WTC11 (cell line): ENCODE results near the gene FHOD3. TPM values are rescaled to one million over a fixed set of nuclear protein-coding genes. Genes with fewer than 3 reads are reported as not detected.

ENCODE experiments used
- ATAC-seq: fragments of 200-7000 bp; cut with Tn5 transposase; 2 replicates; pipeline ENCODE4 v1.10.0; 2021; ENCODE audit warnings: mild to moderate bottlenecking, moderate library complexity
- CTCF ChIA-PET: fragments of 300-600 bp; sonication (Branson Sonifier 250); formaldehyde crosslinking; loops from one replicate; lab custom pipeline; 2021; ENCODE audit warnings: antibody characterized with exemption; lab: Charles Lee
- POLR2A ChIA-PET: fragments of 350-600 bp; sonication (Branson Sonifier 250); formaldehyde crosslinking; loops from one replicate; lab custom pipeline; 2021; ENCODE audit warnings: antibody characterized with exemption; lab: Charles Lee
- DNase-seq: peaks from one replicate; pipeline ENCODE4 v3.0.0; 2021; ENCODE audit warnings: low spot score
- H3K27ac Mint-ChIP-seq: 2 replicates; pipeline ENCODE4 v1.8.0; 2021; ENCODE audit warnings: mixed read lengths
- H3K27me3 Mint-ChIP-seq: 2 replicates; pipeline ENCODE4 v1.8.0; 2021; ENCODE audit warnings: low read depth, mild to moderate bottlenecking, moderate library complexity, mixed read lengths
- H3K36me3 Mint-ChIP-seq: 2 replicates; pipeline ENCODE4 v1.8.0; 2021; ENCODE audit warnings: mixed read lengths
- H3K4me1 Mint-ChIP-seq: 2 replicates; pipeline ENCODE4 v1.8.0; 2022; ENCODE audit warnings: mixed read lengths
- H3K4me3 Mint-ChIP-seq: 2 replicates; pipeline ENCODE4 v1.8.0; 2021; ENCODE audit warnings: mild to moderate bottlenecking, moderate library complexity, mixed read lengths
- H3K9me3 Mint-ChIP-seq: 2 replicates; pipeline ENCODE4 v1.8.0; 2021; ENCODE audit warnings: mixed read lengths
- CREB1 ChIP-seq: sonication (generic); formaldehyde crosslinking; IDR thresholded peaks from 2 replicates; pipeline ENCODE4 v1.8.0; 2023; ENCODE audit warnings: mild to moderate bottlenecking, missing genetic modification reagents
- CREM ChIP-seq: sonication (generic); formaldehyde crosslinking; IDR thresholded peaks from 2 replicates; pipeline ENCODE4 v1.8.1; 2022; ENCODE audit warnings: mild to moderate bottlenecking, missing genetic modification reagents, moderate library complexity
- EMX1 ChIP-seq: fragments of 250-450 bp; sonication (Bioruptor Pico); IDR thresholded peaks from 2 replicates; pipeline ENCODE4 v1.8.0; 2021; ENCODE audit warnings: mild to moderate bottlenecking
- FOXJ3 ChIP-seq: sonication (generic); formaldehyde crosslinking; IDR thresholded peaks from 2 replicates; pipeline ENCODE4 v1.9.0; 2021; ENCODE audit warnings: missing genetic modification reagents, mild to moderate bottlenecking, borderline replicate concordance
- FOXK1 ChIP-seq: sonication (generic); formaldehyde crosslinking; IDR thresholded peaks from 2 replicates; pipeline ENCODE4 v1.8.0; 2022; ENCODE audit warnings: mild to moderate bottlenecking, moderate library complexity, missing genetic modification reagents
- FOXP1 ChIP-seq: sonication (generic); formaldehyde crosslinking; IDR thresholded peaks from 2 replicates; pipeline ENCODE4 v1.8.0; 2022; ENCODE audit warnings: missing genetic modification reagents, mild to moderate bottlenecking, moderate library complexity, borderline replicate concordance
- GRHL2 ChIP-seq: fragments of 250-450 bp; sonication (Bioruptor Pico); IDR thresholded peaks from 2 replicates; pipeline ENCODE4 v1.8.0; 2022; ENCODE audit warnings: mild to moderate bottlenecking, moderate library complexity; ENCODE audit not compliant: insufficient replicate concordance, severe bottlenecking
- HMGA2 ChIP-seq: fragments of 250-450 bp; sonication (Bioruptor Pico); IDR thresholded peaks from 2 replicates; pipeline ENCODE4 v1.4.0; 2021; ENCODE audit warnings: mild to moderate bottlenecking, moderate library complexity
- IRF2 ChIP-seq: sonication (generic); formaldehyde crosslinking; IDR thresholded peaks from 2 replicates; pipeline ENCODE4 v1.8.0; 2022; ENCODE audit warnings: low read depth, missing genetic modification reagents, borderline replicate concordance
- MAX ChIP-seq: sonication (generic); formaldehyde crosslinking; IDR thresholded peaks from 2 replicates; pipeline ENCODE4 v1.8.0; 2022; ENCODE audit warnings: mild to moderate bottlenecking, missing genetic modification reagents
- MLX ChIP-seq: sonication (generic); formaldehyde crosslinking; IDR thresholded peaks from 2 replicates; pipeline ENCODE4 v1.8.1; 2023; ENCODE audit warnings: mild to moderate bottlenecking, missing genetic modification reagents, moderate library complexity
- NR2C2 ChIP-seq: sonication (generic); formaldehyde crosslinking; IDR thresholded peaks from 2 replicates; pipeline ENCODE4 v1.8.0; 2022; ENCODE audit warnings: mild to moderate bottlenecking, missing genetic modification reagents
- OVOL2 ChIP-seq: fragments of 250-450 bp; sonication (Bioruptor Pico); IDR thresholded peaks from 2 replicates; pipeline ENCODE4 v1.9.0; 2021; ENCODE audit warnings: mild to moderate bottlenecking, borderline replicate concordance
- PRRX2 ChIP-seq: fragments of 250-450 bp; sonication (Bioruptor Pico); IDR thresholded peaks from 2 replicates; pipeline ENCODE4 v1.8.0; 2021; ENCODE audit warnings: mild to moderate bottlenecking
- SMAD4 ChIP-seq: sonication (generic); formaldehyde crosslinking; IDR thresholded peaks from 2 replicates; pipeline ENCODE4 v1.8.0; 2022; ENCODE audit warnings: mild to moderate bottlenecking, missing genetic modification reagents
- TCF7 ChIP-seq: sonication (generic); formaldehyde crosslinking; IDR thresholded peaks from 2 replicates; pipeline ENCODE4 v1.8.0; 2022; ENCODE audit warnings: mild to moderate bottlenecking, low read depth, missing genetic modification reagents, moderate library complexity
- ZNF232 ChIP-seq: sonication (generic); formaldehyde crosslinking; IDR thresholded peaks from 2 replicates; pipeline ENCODE4 v1.8.0; 2022; ENCODE audit warnings: mild to moderate bottlenecking, missing genetic modification reagents
- ZNF263 ChIP-seq: sonication (generic); formaldehyde crosslinking; IDR thresholded peaks from 2 replicates; pipeline ENCODE4 v1.8.1; 2022; ENCODE audit warnings: low read depth, mild to moderate bottlenecking, moderate library complexity, missing genetic modification reagents
- total RNA-seq: library from RNA; stranded (reverse); gene quantifications from 3 replicates; pipeline ENCODE4 v1.2.3, GENCODE V29; 2021
- TF ChIP-seq, protein P1 (sequence below): sonication (generic); formaldehyde crosslinking; IDR thresholded peaks from 2 replicates; pipeline ENCODE4 v1.8.0; 2022; ENCODE audit warnings: mild to moderate bottlenecking, missing genetic modification reagents
- TF ChIP-seq, protein P2 (sequence below): sonication (generic); formaldehyde crosslinking; conservative IDR thresholded peaks from 2 replicates; pipeline ENCODE4 v1.8.1; 2023; ENCODE audit warnings: mild to moderate bottlenecking, low read depth, missing genetic modification reagents, moderate library complexity
- TF ChIP-seq, protein P3 (sequence below): sonication (generic); formaldehyde crosslinking; IDR thresholded peaks from 2 replicates; pipeline ENCODE4 v1.8.0; 2022; ENCODE audit warnings: mild to moderate bottlenecking, missing genetic modification reagents

FHOD3 gene
- total RNA-seq, 1 experiment from 2014 or later, result 3.8 TPM

DNA sequence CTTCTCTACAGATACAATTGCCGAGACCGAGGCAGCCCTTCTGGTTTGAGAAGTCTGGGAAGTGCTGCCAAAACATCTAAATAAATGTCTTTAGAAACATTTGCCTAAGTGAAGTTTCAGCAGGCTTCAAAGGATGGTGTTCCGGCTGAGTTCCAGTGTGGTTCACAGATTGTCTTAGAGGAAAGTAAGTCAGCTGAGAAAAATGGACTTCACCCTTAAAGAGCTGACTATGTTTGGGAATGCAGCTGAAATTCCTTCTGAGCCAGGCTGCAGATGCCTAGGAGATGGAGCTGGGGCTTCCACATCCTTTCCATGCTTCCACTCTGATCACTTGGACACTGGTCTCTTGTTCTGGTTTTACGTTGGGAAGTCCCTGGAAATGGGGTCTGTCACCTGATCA is 83.6 kb downstream of the FHOD3 start:
- peaks cover 4% of the 10 kb centered on the region; the same call in 1 of the 2 replicates for H3K4me1 Mint-ChIP-seq
- no peaks in the 10 kb centered on the region for H3K36me3 Mint-ChIP-seq
- no peaks in the 10 kb centered on the region for H3K9me3 Mint-ChIP-seq
- no peak overlapping the region for H3K27ac Mint-ChIP-seq
- no peak overlapping the region for H3K4me3 Mint-ChIP-seq
- DNase-seq (no peak), ATAC-seq (no peak)
- no peaks in the 10 kb centered on the region for H3K27me3 Mint-ChIP-seq
- ChIA-PET POLR2A (no interaction called here), CTCF (interaction anchor here (0.9 kb wide), 1 partner anchor 31 kb away, joined by 7 read pairs; no protein-coding TSS in a partner anchor)
- TF ChIP-seq, protein P1, sequence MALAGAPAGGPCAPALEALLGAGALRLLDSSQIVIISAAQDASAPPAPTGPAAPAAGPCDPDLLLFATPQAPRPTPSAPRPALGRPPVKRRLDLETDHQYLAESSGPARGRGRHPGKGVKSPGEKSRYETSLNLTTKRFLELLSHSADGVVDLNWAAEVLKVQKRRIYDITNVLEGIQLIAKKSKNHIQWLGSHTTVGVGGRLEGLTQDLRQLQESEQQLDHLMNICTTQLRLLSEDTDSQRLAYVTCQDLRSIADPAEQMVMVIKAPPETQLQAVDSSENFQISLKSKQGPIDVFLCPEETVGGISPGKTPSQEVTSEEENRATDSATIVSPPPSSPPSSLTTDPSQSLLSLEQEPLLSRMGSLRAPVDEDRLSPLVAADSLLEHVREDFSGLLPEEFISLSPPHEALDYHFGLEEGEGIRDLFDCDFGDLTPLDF (CRISPR knock-in tag), result no peak
- no peak for TF ChIP-seq TCF7 (CRISPR knock-in tag)
- no peak for TF ChIP-seq FOXP1
- no peak for TF ChIP-seq ZNF263 (CRISPR knock-in tag)
- TF ChIP-seq, protein P2, sequence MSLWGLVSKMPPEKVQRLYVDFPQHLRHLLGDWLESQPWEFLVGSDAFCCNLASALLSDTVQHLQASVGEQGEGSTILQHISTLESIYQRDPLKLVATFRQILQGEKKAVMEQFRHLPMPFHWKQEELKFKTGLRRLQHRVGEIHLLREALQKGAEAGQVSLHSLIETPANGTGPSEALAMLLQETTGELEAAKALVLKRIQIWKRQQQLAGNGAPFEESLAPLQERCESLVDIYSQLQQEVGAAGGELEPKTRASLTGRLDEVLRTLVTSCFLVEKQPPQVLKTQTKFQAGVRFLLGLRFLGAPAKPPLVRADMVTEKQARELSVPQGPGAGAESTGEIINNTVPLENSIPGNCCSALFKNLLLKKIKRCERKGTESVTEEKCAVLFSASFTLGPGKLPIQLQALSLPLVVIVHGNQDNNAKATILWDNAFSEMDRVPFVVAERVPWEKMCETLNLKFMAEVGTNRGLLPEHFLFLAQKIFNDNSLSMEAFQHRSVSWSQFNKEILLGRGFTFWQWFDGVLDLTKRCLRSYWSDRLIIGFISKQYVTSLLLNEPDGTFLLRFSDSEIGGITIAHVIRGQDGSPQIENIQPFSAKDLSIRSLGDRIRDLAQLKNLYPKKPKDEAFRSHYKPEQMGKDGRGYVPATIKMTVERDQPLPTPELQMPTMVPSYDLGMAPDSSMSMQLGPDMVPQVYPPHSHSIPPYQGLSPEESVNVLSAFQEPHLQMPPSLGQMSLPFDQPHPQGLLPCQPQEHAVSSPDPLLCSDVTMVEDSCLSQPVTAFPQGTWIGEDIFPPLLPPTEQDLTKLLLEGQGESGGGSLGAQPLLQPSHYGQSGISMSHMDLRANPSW (CRISPR knock-in tag), result no peak
- TF ChIP-seq MAX (CRISPR knock-in tag), result no peak
- TF ChIP-seq HMGA2 (CRISPR knock-in tag), result no peak
- TF ChIP-seq IRF2, result no peak
- no peak for TF ChIP-seq OVOL2
- TF ChIP-seq, protein P3, sequence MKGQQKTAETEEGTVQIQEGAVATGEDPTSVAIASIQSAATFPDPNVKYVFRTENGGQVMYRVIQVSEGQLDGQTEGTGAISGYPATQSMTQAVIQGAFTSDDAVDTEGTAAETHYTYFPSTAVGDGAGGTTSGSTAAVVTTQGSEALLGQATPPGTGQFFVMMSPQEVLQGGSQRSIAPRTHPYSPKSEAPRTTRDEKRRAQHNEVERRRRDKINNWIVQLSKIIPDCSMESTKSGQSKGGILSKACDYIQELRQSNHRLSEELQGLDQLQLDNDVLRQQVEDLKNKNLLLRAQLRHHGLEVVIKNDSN (CRISPR knock-in tag), result no peak
- no peak for TF ChIP-seq CREB1 (CRISPR knock-in tag)

DNA sequence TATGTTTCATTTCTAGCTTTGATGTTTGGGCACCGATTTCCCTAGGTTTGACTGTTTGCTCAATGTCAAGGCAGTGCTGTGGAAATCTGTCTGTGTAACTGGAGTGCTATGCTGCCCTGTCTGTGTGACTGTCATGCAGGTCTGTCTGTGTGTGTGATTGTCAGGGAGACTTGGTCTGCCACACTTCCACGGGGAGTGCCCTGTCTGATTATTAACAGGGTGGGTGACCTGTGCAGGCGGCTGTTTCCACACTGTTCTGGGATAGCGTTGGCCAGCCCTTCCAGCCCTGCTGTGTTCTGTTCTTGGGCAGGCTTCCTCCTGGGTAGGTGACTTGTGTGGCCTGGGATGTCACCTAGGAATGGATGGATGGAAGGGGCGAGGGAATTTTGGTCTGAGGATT is 85.3 kb downstream of the FHOD3 start:
- peaks cover 4% of the 10 kb centered on the region; the same call in 1 of the 2 replicates for H3K4me1 Mint-ChIP-seq
- H3K36me3 Mint-ChIP-seq, result no peaks in the 10 kb centered on the region
- H3K4me3 Mint-ChIP-seq, result no peak overlapping the region
- DNase-seq, result no peak
- H3K27ac Mint-ChIP-seq, result no peak overlapping the region
- ATAC-seq, result no peak
- ChIA-PET POLR2A (interaction anchor here (0.6 kb wide), 1 partner anchor 17 kb away, joined by 3 read pairs; no protein-coding TSS in a partner anchor), CTCF (no interaction called here)
- H3K9me3 Mint-ChIP-seq, result no peaks in the 10 kb centered on the region
- H3K27me3 Mint-ChIP-seq, result no peaks in the 10 kb centered on the region
- TF ChIP-seq GRHL2 (CRISPR knock-in tag) (no peak), ZNF263 (CRISPR knock-in tag) (no peak), NR2C2 (CRISPR knock-in tag) (no peak), EMX1 (CRISPR knock-in tag) (no peak)

DNA sequence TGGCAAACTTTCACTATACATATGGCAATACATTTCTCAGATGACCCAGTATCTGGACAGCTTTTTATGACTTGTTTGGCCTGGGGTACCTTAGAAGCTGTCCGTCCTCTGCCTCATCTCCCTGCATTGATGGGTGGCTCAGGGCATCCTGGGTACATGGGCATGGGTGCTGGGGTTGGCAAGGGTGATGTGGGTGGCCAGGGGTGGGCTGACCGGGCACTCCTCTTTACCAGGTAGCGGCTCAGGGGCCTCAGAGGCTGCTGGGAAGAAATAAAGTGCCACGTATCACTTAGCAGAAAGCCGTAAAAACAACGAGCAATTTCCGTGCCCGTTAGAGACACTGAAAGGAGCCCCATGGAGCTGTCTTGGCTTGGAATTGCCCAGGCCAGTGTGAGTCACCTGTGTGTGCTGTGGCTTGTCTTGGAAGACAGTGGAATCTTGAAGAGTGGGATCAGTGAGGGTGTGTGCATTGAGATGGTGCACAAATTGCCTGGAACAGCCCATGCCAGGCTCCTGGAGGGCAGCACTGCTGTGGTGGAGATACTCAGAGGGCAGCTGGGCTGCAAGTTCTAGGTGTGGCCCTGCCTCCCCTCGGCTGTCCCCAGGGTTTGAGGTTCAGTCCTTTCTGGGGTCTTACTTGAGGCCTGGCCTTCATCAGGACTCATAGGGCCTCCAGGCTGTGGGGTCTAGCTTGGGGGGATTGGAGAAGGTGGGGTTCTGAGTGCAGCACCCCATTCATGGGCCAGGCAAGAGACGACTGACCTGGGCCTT is 88.8 kb downstream of the FHOD3 start:
- no peak overlapping the region for H3K4me3 Mint-ChIP-seq
- H3K4me1 Mint-ChIP-seq, result peaks cover 7% of the 10 kb centered on the region
- no peaks in the 10 kb centered on the region for H3K27me3 Mint-ChIP-seq
- DNase-seq, result no peak
- H3K27ac Mint-ChIP-seq, result no peak overlapping the region
- TF ChIP-seq GRHL2 (CRISPR knock-in tag), result no peak
- no peak for TF ChIP-seq HMGA2 (CRISPR knock-in tag)
- TF ChIP-seq OVOL2, result no peak
- TF ChIP-seq CREB1 (CRISPR knock-in tag), result no peak
- TF ChIP-seq MLX (CRISPR knock-in tag), result no peak
- no peak for TF ChIP-seq CREM (CRISPR knock-in tag)
- TF ChIP-seq SMAD4 (CRISPR knock-in tag), result no peak
- TF ChIP-seq ZNF232 (CRISPR knock-in tag), result no peak
- TF ChIP-seq FOXK1 (CRISPR knock-in tag), result no peak
- no peak for TF ChIP-seq FOXJ3 (CRISPR knock-in tag)
- no peak for TF ChIP-seq PRRX2 (CRISPR knock-in tag)
- no peak for ATAC-seq
- no peaks in the 10 kb centered on the region for H3K9me3 Mint-ChIP-seq
- CTCF ChIA-PET, result interaction anchor here (1.2 kb wide), 1 partner anchor 302 kb away, joined by 3 read pairs; no protein-coding TSS in a partner anchor
- POLR2A ChIA-PET, result no interaction called here
- H3K36me3 Mint-ChIP-seq, result no peaks in the 10 kb centered on the region
